HG03432 (cell line): ENCODE measurements around the gene CXXC5.
"Not testable (repeated sequence)": the region's sequence is repeated elsewhere in the genome, so short reads cannot be mapped to it uniquely, and the experiment has no call there.

Source experiments
- ATAC-seq: cut with Tn5 transposase; IDR thresholded peaks from one replicate; pipeline ENCODE4 v1.9.1; 2021; ENCODE audit warnings: mild to moderate bottlenecking, moderate library complexity; ENCODE audit not compliant: unreplicated experiment

Gene CXXC5

DNA sequence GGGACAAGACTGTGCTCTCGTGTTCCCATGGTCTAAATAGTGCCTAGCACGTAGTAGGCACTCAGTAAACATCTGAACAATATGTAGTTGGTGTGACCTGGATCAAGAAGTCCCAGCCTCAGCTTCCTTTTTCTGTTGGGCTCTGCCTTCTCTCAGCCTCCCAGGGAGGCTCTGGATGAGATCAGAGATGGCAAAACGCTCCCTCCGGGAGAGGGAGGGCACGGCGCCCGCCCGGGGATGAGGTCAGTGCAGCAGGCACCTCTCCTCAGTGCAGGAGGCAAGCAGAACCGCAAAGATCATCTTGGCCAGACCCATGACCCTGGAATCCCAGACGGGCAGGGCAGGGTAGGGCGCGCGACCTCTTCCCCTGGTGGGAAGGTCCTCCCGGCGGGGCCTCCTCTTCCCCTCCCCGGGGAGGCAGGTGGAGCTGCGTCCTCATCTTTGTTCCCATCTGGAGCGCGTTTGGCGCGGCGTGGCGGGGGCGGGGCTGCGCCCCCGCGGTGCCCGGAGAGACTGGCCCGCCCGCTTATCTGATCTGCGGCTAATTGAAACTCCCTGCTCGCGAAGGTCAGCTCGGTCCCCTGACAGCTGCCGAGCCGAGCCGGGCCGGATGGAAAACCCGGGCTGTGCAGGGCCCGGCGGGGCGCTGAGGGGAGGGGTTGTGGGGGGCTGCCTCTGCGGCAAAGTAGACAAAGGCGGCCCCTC lies 60.9 kb downstream of the CXXC5 start:
- no peak for ATAC-seq

DNA sequence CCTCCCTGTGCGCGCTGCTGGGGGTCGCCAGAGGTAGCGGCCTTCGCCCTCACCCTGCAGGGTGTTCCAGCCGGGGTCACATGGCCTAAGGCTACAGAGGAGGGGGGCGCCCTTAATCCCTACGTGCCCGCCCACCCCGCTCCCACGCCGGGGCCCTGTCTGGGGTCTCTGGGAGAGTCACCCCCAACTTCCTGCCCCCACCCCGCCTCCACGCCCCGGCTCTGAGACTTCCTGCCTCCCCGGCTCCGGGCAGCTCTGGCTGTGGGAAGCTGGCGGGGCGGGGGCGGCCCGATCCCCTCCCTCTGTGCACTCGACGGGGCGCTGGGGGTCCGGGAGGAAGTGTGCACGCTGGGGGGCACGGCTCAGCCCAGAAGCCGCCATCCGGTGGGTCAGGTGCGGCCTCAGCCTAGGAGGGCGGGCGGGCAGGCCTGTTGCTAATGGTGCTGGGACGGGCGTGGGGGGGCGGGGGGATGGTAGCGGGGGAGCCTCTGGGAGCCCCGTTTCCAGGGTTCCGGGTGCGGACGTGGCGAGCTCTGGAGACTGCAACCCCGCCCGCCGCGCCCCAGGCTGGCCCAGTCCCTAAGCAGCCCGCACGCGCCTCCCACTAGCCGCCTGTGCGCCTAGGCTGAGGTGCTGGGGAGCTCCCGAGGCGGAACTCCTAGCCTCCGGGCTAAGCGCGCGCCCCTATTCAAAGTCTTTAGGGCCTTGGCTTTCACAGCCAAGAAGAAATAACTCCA lies 61.6 kb downstream of the CXXC5 start:
- ATAC-seq = no peak

DNA sequence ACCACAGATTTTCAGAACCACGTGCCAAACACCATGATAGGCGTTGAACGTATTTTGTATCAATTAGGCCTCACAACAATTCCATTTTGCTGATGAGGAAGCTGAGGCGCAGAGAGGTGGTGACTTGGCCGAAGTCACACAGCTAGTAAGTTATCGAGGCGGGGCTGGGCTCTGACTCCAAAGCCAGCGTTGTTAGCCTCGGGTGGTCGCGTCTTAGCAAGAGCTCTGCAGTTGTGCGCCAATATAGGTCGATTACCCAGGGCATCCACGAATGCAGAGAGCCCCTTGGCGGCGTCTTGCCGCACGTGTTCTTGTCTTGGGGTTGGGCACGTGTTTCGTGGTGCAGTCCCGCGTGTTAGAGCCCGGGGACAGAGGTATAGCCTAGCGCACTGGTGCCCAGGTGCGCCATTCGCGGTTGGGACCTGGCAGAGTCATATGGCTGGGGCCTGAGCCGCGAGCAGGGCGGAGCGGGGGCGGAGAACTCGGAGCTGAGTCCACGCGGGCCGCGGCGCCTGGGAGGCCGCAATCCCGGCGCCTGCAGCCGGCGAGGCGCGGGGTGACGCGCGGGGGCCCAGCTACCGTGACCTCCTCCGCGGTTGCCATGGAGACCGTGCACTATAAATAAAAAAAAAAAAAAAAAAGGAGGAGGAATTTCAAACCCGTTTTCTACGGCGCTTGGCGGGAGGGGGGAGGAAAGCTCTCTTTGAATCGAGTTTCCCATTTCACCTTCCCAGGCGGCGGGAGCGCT lies 62.3 kb downstream of the CXXC5 start:
- ATAC-seq = peak; percentile 34

DNA sequence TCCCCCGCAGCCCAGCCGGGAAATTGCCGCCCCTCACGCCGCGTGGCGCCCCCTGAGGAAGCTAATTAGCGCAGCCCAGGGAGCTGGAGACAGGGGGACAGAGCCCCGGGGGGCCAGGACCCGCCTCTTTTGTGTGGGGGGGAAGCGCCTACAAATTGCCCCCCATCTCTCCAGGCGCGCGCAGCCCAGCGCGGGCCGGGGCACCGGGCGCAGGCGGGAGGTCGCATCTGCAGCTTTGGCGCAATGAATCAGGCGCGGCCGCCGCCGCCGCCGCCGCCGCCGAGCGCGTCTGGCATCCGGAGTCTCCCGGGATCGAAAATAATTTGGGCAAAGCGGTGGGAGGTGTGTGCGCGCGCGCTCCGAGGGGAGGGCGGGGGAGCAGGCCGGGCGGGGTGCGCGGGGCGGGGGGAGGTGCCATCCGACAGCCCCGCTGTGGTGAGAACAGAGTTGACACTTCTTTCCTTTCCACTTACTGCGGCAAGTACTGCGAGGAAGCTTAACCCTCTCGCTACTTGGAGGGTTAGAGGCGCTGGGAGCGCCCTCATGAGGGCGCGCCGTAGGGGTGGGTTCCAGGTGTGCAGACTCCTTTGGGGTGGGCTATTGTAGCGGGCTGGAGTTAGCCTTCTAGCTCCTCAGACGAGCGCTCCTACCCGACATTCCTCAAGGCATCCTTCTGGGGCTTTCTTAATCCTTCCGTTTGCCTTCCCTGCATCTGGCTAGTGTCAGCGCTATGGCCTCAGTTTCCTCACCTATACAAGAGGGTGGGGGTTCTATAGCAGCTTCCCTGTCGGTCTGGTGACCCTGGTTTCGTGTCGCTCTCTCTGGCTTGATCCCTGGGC lies 63.1 kb downstream of the CXXC5 start:
- ATAC-seq = peak; percentile 36

DNA sequence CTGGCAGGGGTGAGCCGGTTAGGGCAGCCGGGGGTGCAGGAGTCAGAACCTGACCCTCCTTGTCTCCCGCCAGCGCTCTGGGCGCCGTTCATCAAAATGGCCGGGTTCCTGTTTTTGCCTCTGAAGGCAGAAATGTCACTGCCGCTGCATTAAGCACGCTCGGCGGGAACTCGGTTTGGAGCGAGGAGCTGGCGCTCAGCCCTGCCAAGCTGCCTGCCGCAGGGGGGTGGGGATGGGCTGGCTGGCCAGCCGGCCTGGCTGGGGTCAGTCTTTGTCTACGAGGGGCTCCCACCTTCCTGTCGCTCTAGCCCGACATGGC lies 63.7 kb downstream of the CXXC5 start:
- no peak for ATAC-seq

DNA sequence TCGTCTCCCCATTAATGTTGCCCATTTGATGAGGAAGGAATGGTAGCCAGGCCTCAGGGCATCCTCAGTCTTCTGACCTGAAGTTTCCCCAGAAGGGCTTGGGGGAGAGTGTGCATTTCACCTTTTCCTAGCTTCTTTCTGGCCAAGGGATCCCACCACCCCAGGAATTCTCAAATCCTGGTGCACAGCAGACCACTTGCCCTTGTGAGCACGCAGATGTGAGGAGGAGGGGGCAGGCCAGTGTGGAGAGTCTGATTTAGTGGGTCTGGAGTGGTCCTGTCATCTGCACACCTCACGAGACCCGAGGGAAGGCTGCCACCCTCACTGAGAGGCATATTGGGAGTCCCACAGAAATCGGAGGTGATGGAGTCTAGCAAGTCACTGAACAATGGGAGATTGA lies 64.3 kb downstream of the CXXC5 start:
- ATAC-seq = no peak

DNA sequence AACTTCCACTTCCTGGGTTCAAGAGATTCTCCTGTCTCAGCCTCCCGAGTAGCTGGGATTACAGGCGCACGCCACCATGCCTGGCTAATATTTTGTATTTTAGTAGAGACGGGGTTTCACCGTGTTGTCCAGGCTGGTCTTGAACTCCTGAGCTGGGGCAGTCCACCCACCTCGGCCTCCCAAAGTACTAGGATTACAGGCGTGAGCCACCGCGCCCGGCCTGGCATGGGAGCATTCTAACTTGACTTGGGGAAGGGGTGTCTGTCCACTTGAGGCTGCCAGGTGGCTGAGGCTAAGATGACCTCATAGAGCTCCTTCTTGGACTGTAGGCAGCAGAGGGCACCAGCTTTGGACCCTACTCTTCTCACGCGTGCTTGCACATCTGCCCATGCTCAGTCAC lies 65.7 kb downstream of the CXXC5 start:
- ATAC-seq = not testable (repeated sequence)

DNA sequence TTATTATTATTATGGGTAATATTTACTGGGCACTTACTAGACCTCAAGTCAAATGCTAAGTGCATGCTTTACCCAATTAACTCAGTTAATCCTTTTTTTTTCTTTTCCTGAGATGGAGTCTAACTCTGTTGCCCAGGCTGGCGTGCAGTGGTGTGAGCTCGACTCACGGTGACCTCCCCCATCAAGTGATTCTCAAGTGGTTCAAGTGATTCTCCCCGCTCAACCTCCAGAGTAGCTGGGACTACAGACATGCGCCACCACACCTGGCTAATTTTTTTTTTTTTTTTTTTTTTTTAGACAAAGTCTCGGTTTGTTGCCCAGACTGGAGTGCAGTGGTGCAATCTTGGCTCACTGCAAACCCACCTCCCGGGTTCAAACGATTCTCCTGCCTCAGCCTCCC lies 69.1 kb downstream of the CXXC5 start:
- ATAC-seq = no peak

DNA sequence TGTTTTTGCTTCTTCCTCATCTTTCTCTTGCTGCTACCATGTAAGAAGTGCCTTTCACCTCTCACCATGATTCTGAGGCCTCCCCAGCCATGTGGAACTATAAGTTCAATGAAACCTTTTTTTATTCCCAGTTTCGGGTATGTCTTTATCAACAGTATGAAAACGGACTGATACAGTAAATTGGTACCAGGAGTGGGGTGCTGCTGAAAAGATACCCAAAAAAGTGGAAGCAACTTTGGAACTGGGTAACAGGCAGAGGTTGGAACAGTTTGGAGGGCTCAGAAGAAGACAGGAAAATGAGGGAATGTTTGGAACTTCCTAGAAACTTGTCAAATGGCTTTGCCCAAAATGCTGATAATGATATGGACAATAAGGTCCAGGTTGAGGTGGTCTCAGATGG lies 70.3 kb downstream of the CXXC5 start:
- not testable (repeated sequence) for ATAC-seq

DNA sequence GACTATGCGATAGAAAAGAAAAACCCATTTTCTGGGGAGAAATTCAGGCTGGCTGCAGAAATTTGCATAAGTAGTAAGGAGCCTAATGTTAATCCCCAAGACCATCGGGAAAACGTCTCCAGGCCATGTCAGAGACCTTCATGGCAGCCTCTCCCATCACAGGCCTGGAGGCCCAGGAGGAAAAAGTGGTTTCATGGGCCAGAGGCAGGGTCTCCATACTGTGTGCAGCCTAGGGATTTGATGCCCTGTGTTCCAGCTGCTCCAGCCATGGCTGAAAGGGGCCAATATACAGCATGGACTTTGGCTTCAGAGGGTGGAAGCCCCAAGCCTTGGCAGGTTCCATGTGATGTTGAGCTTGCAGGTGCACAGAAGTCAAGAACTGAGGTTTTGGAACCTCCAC lies 71.8 kb downstream of the CXXC5 start:
- not testable (repeated sequence) for ATAC-seq

DNA sequence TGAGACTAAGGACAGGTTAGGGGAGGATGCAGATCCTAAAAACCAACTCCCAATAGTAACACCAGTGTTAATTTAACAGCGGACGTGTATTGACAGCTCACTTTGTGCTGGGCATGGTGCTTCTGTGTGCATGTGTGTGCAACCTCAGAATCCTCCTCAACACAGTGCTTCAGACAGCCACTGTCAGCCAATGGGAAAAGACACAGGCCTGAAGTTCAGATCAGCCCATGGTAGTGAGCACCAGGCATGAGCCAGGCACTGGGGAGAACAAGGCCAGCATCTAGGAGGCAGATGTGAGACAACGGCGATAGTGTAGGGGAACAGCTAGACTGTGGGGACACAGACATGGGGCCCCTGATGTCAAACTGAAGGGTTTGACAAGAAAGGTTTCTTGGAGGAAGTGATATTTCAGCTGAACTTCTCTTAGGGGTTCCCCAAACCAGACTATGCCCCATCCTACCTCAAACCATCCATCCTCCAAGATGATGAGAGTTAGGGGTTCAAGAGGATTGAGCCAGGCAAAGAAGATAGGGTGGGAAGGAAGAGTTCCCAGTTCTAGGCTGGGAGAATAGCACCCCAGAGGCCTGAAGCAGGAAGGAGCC lies 75.9 kb downstream of the CXXC5 start:
- no peak for ATAC-seq

DNA sequence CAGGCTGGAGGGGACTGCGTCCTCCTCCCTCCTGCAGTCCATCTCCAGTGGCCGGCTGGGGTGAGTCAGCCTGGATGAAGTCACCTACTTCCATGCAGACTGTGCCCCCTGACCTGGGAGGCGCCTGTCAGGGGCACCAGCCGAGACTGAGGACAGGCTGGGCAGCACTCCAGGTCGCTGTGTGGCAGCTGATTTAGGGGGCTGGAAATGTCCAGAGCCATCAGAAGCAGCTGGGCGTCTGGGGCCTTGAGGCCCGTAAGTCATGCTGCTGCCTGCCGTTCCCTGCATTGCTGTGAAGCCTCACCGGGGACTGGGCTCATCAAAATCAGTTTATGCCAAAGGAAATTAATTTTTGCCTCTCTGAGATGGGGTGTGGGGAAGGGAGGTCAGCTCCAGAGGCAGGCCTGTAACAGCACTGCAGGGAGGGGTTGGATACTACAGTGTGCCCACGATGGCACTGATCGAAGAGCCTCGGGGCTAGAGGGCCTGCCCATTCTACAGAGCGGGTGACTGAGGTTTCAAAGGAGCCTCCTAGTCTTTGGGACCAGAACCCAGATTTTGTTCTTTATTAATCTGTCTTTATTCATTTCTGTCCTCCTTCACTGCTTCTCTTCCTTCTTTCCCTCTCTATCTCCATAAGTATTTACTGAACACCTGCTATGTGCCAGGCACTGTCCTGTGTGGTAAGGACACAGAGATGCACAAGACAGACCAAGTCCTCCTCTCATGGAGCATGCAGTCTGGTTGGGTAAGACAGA lies 77.1 kb downstream of the CXXC5 start:
- ATAC-seq = no peak

DNA sequence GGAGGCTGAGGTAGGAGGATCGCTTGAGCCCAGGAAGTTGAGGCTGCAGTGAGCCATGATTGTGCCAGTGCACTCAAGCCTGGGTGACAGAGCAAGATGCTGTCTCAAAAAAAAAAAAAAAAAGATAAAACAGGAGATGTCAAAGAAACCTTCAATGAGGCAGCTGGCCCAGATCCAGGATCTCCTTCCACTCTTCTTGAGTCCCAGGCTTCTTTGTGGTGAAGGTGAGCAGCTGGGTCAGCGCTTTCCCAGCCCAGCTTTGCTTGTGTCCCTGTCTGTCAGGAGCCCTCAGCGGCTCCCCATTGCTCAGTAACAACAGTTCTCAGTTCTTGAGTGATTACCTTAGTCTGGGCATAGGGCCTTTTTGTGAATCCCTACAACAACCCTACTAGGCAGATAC lies 78.1 kb downstream of the CXXC5 start:
- ATAC-seq = no peak

DNA sequence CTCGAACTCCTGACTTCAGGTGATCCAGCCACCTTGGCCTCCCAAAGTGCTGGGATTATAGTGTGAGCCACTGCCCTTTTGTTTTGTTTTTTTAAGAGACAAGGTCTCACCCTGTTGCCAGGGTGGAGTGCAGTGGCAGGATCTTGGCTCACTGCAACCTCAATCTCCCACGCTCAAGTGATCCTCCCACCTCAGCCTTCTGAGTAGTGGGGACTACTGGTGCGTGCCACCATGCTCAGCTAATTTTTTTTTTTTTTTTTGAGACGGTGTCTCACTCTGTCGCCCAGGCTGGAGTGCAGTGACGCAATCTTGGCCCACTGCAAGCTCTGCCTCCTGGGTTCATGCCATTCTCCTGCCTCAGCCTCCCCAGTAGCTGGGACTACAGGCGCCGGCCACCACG lies 79.5 kb downstream of the CXXC5 start:
- ATAC-seq = peak; percentile 50

DNA sequence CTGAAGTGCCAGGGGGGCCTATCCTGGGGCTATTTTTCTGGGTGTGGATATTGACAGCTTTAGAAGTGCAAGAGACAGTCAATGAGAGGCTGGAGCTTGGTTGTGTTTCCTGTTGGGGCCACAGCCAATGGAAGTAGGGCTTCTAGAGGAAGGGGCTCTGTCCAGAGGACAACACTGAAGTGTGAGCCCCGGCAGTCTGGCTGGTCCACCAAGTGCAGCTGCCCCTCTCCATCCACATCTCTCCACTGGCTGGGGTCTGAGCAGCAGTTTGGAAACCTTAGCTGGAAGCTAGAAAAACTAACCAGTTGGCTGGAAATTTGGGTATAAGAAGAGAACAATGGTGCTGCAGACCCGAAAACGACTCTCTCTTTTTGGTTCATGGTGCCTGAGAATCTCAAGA lies 83.1 kb downstream of the CXXC5 start:
- ATAC-seq = no peak

DNA sequence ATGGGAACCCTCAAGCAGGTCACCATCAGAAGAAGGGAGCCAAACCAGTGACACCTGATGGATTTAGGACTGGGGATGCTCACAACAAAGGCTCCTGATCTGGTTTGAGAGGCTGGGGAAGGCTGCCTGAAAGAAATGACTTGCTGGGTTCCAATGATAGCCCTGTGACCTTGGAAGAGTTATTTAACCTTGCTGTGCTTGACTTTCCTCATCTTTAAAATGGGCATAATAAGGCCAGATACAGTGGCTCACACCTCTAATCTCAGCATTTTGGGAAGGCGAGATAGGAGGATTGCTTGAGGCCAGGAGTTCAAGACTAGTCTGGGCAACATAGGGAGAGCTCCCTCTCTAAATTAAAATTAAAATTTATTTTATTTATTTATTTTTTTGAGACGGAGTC lies 83.9 kb downstream of the CXXC5 start:
- ATAC-seq = no peak

DNA sequence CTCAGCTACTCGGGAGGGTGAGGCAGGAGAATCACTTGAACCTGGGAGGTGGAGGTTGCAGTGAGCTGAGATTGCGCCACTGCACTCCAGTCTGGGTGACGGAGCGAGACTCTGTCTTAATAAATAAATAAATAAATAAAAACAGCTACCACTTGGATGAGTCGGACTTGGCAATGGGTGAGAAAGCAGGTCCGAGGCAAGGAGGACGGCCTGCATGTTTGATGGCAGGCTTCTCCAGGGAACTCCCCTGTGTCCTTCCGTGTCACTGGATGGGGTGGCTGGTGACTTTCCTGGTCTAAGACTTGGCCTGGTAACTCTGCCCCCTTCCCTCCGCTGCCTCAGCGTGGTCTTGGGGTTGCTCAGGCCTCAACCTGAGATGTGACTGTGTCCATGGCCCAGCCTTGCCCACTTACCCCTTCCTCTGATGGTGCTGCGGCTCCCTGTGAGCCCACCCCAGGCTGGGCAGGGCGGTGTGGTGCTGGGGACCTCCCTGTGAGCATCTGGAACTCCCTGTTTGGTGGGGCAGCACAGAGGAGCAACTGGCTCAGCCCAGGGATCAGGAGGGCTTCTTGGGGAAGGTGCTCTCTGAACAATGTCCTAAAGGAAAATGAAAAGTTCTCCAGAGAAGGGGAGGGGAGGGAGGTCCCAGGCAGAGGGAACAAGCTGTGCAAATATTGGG lies 85.0 kb downstream of the CXXC5 start:
- no peak for ATAC-seq
